AG10803 (cell line): ENCODE measurements around the gene SOSTDC1.

Experiments
- DNase-seq: peaks from one replicate; pipeline ENCODE4 v3.0.0; 2010; ENCODE audit warnings: low read depth
- H3K4me3 ChIP-seq: 2 replicates; pipeline ENCODE4 v1.5.1; 2011; ENCODE audit warnings: mild to moderate bottlenecking, low read length, control low read depth
- TF ChIP-seq, protein P1 (sequence below): conservative IDR thresholded peaks from 2 replicates; pipeline ENCODE4 v1.5.1; 2011; ENCODE audit warnings: mild to moderate bottlenecking, low read length, control low read depth, inconsistent platforms

The SOSTDC1 gene

DNA sequence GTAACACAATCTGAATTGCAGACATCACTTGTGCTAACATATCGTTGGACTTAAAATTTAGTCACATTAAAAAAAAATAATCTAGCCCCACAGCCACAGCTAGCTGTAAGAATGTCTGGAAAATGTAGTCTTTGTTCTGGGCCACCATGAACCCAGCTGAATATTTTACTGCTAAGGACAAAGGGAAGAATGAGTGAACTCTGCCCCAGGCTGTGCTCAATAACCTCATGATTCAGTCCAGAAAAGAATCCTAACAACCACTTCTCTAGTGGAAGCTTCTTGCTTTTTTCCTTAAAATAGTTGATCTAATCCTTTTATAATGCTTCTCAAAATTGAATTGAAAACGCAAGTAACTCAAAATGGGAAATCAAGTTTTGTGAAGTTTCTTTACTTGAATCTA is 25.6 kb upstream of the SOSTDC1 start:
- no peak overlapping the region for H3K4me3 ChIP-seq
- TF ChIP-seq, protein P1, sequence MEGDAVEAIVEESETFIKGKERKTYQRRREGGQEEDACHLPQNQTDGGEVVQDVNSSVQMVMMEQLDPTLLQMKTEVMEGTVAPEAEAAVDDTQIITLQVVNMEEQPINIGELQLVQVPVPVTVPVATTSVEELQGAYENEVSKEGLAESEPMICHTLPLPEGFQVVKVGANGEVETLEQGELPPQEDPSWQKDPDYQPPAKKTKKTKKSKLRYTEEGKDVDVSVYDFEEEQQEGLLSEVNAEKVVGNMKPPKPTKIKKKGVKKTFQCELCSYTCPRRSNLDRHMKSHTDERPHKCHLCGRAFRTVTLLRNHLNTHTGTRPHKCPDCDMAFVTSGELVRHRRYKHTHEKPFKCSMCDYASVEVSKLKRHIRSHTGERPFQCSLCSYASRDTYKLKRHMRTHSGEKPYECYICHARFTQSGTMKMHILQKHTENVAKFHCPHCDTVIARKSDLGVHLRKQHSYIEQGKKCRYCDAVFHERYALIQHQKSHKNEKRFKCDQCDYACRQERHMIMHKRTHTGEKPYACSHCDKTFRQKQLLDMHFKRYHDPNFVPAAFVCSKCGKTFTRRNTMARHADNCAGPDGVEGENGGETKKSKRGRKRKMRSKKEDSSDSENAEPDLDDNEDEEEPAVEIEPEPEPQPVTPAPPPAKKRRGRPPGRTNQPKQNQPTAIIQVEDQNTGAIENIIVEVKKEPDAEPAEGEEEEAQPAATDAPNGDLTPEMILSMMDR, result no peak
- DNase-seq, result no peak

- H3K4me3 ChIP-seq, result no peak overlapping the region
- TF ChIP-seq, protein P1, result no peak
- no peak for DNase-seq
Observed at GRCh38 chr7:16484453-16485158, 19.1 kb upstream of the SOSTDC1 start.

- no peak overlapping the region for H3K4me3 ChIP-seq
- TF ChIP-seq, protein P1, result no peak
- no peak for DNase-seq
Observed at GRCh38 chr7:16479591-16479990, 14.1 kb upstream of the SOSTDC1 start.

DNA sequence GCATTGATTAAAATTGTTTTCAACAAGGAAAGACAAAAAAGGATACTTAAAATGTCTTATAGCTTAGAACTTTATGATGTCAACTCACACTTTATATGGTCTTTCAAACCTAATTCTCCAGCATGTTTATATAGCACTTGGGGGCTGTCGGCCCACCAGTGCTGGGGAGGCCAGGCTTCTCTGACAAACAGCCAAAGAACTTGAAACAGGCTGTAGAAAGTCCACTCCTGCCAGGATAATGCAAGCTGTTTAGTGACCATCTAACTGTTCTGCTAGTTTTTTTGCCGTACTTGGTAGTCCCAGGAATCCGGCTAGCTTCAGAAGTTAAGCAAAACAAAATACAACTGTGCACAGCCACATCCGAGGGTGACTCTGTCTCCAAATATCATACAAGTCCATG is 13.6 kb upstream of the SOSTDC1 start:
- no peak overlapping the region for H3K4me3 ChIP-seq
- no peak for DNase-seq
- TF ChIP-seq, protein P1, result no peak

DNA sequence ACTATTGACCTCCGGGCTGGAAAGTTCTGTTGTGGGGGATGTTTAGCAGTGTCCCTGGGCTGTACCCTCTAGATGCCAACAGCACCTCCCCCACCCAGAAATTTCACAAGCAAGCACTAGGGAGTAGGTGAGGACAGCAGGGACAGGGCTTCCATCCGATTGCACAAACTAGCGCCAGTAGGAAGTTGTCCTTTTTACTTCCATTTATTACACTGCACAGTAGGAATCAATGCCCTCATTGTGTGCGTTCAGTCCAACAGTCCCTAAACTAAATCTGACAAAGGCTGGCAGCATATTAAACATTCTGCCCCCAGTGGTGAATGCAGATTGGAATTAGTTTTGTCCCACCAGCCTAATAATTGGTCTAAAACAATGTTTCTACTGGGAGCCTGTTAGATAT is 6.4 kb upstream of the SOSTDC1 start:
- TF ChIP-seq, protein P1, result no peak
- no peak overlapping the region for H3K4me3 ChIP-seq
- DNase-seq, result no peak

GRCh38 chr7:16463949-16464715 is 1.4 kb downstream of the SOSTDC1 start:
- TF ChIP-seq, protein P1, result no peak
- H3K4me3 ChIP-seq, result no peak overlapping the region
- no peak for DNase-seq

- TF ChIP-seq, protein P1, result no peak
- DNase-seq, result no peak
- no peak overlapping the region for H3K4me3 ChIP-seq
Observed at GRCh38 chr7:16463520-16463919, 2.0 kb downstream of the SOSTDC1 start.
